ENCODE results near the gene TECTB.

The TECTB gene

DNA sequence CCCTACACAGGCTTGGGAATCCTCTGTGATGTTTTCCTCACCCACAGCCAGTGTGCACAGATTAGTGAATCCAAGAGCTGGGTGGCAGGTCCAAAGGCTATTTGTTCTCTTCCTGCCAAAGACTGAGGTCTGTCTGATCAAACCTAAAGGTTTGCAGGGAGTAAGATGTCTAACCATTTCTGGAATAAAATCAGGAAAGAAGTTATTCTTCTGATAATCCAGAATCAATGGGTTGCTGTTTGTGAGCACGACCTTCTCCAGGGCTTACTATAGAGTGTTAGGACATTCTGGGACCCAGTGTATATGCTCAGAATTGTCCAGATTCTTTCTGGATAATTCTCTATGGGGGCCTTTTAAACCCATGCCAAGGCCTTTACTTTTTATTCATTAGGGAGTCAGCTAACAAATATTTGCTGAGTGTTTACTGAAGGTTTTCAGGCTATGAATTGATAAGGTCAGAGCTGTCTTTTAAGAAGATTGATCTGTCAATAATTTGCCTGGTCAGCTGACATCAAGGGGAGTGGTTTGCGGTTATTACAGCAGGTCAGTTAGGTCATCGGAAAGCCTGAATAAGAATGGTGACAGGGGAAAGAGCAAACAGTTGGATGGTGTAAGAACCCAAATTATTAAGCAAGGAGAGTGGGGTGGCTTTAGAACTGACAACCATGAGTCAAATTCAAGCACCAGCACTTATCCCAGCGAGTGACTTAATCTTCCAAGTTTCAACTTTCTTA is 7.5 kb upstream of the TECTB start:
- DNase-seq (ENCODE audit: insufficient read length) (no peak), FAIRE-seq (no peak)
- TF ChIP-seq POLR2AphosphoS5 (IDR thresholded peaks at IDR 0.05; ENCODE audit: low read depth, low read length) (no peak), POLR2A (IDR thresholded peaks at IDR 0.05; ENCODE audit: low read depth, low read length) (no peak), TAF1 (IDR thresholded peaks at IDR 0.05; ENCODE audit: borderline replicate concordance, low read depth, low read length) (no peak)

DNA sequence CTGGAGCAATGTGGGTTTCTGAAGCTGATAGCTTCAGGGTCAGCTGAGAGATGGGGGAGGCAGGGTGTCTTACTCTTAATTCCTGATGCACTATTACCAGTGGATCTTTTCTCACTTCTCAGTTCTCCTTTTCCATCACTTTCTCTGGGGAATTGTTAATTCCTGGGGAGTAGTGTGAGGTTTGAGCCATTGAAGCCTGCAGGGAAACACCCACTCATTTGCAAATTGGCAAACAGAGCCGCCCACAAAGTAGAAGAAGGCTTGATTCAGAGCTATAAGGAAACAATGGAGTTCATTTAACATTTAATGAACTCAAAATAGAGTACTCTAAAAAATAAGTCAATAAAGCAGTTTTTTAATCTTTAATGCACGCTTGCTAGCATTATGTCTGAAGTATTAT is 4.3 kb upstream of the TECTB start:
- FAIRE-seq = no peak
- no peak for DNase-seq (ENCODE audit: insufficient read length)
- TF ChIP-seq TAF1 (IDR thresholded peaks at IDR 0.05; ENCODE audit: borderline replicate concordance, low read depth, low read length) = no peak
- no peak for TF ChIP-seq POLR2AphosphoS5 (IDR thresholded peaks at IDR 0.05; ENCODE audit: low read depth, low read length)
- no peak for TF ChIP-seq POLR2A (IDR thresholded peaks at IDR 0.05; ENCODE audit: low read depth, low read length)

DNA sequence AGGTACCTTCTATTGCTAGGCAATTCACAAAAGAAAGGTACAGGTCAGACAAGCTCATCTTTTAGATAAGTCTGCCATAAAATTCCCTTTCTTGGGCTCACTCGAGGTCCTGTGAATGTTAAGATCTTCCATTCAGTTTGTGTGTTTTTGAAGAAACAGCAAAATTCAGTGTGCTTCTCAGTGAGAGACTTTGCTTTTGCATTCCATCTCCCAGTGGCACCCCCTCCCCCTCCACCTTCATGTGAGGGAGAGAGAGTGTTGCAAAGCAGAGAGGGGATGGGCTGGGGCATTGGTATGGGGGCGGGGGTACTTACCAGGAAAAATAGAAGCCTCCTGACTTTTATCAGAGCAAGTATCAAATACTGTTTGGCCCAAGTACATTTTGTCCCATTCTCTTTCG is 3.8 kb upstream of the TECTB start:
- no peak for TF ChIP-seq POLR2AphosphoS5 (IDR thresholded peaks at IDR 0.05; ENCODE audit: low read depth, low read length)
- TF ChIP-seq TAF1 (IDR thresholded peaks at IDR 0.05; ENCODE audit: borderline replicate concordance, low read depth, low read length) = no peak
- no peak for TF ChIP-seq POLR2A (IDR thresholded peaks at IDR 0.05; ENCODE audit: low read depth, low read length)
- no peak for DNase-seq (ENCODE audit: insufficient read length)
- no peak for FAIRE-seq

DNA sequence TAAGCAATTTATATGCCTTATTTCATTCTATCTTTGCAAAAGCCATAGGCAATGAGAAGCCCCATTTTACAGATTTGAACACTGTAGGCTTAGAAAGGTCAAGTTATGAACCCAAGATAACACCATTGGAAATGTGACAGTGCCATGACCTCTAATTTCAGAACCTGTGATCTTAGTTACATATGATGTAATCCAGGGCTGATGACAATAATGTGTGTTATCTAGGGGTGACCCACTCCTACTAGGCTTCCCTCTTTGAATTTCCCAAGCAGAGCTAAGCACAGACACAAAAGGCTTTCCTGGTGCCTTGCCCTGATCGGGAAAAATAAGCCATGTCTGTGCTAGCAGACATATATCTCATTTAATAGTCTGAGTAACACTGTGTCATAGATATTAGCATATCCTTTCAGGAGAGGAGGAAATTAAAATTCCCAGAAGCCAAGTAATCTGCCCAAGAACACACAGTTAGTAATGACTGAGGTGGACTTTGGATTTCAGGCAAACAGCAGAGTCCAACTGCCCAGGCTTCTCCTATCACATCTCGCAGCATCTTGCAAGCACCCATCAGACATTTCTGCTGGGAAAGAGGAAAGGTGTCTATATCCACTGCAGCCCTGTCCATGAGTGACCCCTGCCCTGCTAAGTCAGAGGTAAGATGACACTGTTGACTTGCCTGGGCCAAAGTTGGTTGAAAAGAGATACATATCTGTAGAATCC is 2.8 kb upstream of the TECTB start:
- TF ChIP-seq POLR2AphosphoS5 (IDR thresholded peaks at IDR 0.05; ENCODE audit: low read depth, low read length) (no peak), TAF1 (IDR thresholded peaks at IDR 0.05; ENCODE audit: borderline replicate concordance, low read depth, low read length) (no peak), POLR2A (IDR thresholded peaks at IDR 0.05; ENCODE audit: low read depth, low read length) (no peak)
- DNase-seq (ENCODE audit: insufficient read length) (no peak), FAIRE-seq (no peak)

DNA sequence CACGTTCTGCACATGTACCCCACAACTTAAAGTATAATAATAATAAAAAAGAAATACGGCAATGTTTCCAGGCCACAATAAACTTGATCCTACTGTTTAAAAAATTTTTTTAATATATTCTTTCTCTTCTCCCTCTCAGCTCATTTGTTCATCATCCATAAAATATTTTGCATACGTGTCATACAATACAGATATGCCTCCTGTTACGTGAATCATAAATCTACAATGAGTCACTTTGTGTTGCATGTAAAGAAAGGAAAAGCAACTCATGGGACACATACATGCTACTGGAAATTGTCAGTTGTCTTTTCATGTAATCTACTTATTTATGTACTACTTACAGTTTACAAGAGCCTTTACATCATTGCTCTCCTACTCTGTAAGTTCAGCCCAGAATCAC is 1.1 kb upstream of the TECTB start:
- no peak for TF ChIP-seq POLR2AphosphoS5 (IDR thresholded peaks at IDR 0.05; ENCODE audit: low read depth, low read length)
- TF ChIP-seq TAF1 (IDR thresholded peaks at IDR 0.05; ENCODE audit: borderline replicate concordance, low read depth, low read length) = no peak
- TF ChIP-seq POLR2A (IDR thresholded peaks at IDR 0.05; ENCODE audit: low read depth, low read length) = no peak
- FAIRE-seq (no peak), DNase-seq (ENCODE audit: insufficient read length) (no peak)

DNA sequence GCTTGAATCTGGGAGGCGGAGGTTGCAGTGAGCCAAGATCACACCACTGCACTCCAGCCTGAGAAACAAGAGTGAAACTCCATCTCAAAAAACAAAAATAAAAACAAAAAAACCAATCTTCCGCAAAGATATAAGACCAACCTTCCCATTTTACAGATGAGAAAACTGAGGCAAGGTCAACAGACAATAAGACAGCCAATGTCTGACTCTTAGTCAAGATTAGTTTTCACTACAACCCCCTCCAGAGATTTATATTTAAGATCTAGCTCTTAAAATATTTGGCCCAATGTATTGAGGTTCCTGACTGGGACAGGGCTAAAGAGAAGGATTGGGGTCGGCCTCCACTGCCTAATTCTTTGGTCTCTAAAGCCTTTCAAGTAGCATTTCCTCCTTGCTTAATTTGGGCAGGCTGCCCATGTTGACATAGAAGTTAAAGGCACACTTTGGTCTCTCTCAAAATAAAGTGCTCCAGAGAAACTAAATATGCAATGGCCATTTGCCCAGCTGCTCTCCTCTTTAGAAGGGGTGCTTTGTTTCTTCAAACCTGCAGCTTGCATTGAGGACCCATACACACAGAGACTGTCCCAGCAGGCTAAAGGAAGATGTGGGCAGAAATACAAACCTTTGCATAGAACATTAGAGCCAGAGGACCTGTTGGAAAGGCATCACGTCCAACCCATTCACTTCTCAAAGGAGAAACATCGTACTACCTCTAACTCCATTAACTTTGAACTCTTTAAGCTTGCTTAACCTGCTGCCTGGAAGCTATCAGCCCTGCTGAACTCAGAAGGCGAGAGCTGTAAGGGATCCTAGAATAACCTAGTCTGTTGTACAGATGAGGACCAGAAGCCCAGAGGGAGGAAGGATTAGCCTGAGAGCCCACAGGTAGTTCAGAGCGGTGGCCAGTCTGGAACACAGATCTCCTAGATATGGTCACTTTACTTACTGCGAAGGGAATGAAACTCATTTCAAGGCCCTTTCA is 3.9 kb downstream of the TECTB start:
- TF ChIP-seq POLR2AphosphoS5 (IDR thresholded peaks at IDR 0.05; ENCODE audit: low read depth, low read length) = no peak
- TF ChIP-seq POLR2A (IDR thresholded peaks at IDR 0.05; ENCODE audit: low read depth, low read length) = no peak
- no peak for TF ChIP-seq TAF1 (IDR thresholded peaks at IDR 0.05; ENCODE audit: borderline replicate concordance, low read depth, low read length)
- FAIRE-seq = no peak
- no peak for DNase-seq (ENCODE audit: insufficient read length)

DNA sequence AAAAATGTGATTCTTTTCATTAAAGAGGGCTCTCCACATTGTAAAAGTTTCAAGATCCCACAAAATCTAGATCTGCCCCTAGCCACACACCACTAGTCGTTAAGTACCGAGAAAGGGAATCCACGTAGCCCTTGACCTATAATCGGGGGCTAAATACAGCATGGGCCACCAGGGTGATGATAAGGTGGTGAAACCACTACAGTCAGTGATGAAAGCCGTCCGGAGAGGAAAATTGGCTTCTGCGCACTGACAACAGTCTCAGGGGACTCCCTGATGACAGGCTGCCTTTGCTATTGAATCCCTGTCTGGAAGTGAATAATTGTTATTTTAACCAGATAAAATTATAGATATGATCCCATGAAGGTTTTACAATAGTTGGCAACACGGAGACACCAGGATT is 4.6 kb downstream of the TECTB start:
- TF ChIP-seq POLR2A (IDR thresholded peaks at IDR 0.05; ENCODE audit: low read depth, low read length) (no peak), POLR2AphosphoS5 (IDR thresholded peaks at IDR 0.05; ENCODE audit: low read depth, low read length) (no peak), TAF1 (IDR thresholded peaks at IDR 0.05; ENCODE audit: borderline replicate concordance, low read depth, low read length) (no peak)
- FAIRE-seq (no peak), DNase-seq (ENCODE audit: insufficient read length) (no peak)

DNA sequence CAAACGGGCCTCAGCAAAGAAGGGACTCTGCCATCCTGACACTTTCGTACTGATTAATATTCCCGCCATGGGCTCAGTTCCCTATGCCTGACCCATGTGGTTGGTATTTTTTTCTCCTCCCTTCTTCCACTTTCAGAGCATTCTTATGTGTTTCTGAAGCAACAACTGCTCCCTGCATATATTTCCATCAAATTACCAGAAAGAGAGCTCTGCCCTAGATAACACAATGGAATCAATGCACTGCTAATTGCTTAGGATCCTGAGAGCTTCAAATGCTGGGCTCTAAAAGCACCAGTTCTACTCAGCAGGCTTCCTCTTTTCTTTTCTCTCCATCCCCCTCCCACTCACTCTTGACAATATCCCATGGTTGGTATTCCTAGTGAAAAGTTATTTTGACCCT is 5.3 kb downstream of the TECTB start:
- TF ChIP-seq POLR2AphosphoS5 (IDR thresholded peaks at IDR 0.05; ENCODE audit: low read depth, low read length) (no peak), POLR2A (IDR thresholded peaks at IDR 0.05; ENCODE audit: low read depth, low read length) (no peak), TAF1 (IDR thresholded peaks at IDR 0.05; ENCODE audit: borderline replicate concordance, low read depth, low read length) (no peak)
- DNase-seq (ENCODE audit: insufficient read length) (no peak), FAIRE-seq (no peak)

DNA sequence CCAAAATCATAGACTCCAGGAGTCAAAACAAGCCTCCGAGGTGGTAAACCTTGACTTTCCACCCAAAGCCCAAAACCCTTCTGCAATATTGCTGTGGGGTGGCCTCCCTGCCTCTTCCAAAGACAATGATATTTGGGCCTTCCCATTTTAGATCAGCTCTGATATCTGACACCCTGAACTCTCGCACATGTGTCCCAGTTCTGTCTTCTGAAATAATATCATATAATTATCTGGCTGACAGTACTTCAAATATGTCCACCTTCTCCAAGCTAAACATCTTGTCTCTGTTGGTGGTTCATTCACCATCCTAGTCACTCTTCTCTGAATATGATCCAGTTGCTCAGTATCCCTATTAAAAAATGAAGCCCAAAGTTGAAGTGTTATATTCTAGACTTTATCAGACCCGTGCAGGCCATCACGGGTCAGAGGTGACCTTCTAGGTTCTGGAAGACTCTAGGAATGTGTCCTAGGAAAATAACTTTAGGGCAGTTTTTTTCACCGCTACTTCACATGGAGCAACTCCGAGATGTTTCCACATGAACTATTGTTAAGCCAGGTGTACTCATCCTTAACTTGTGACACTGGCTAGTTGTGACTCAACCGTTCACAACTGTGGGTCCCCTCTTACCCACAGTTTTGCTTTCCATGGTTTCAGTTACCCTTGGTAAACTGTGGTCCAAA is 6.3 kb downstream of the TECTB start:
- DNase-seq (ENCODE audit: insufficient read length) (no peak), FAIRE-seq (no peak)
- TF ChIP-seq POLR2A (IDR thresholded peaks at IDR 0.05; ENCODE audit: low read depth, low read length) = no peak
- TF ChIP-seq TAF1 (IDR thresholded peaks at IDR 0.05; ENCODE audit: borderline replicate concordance, low read depth, low read length) = no peak
- TF ChIP-seq POLR2AphosphoS5 (IDR thresholded peaks at IDR 0.05; ENCODE audit: low read depth, low read length) = no peak

DNA sequence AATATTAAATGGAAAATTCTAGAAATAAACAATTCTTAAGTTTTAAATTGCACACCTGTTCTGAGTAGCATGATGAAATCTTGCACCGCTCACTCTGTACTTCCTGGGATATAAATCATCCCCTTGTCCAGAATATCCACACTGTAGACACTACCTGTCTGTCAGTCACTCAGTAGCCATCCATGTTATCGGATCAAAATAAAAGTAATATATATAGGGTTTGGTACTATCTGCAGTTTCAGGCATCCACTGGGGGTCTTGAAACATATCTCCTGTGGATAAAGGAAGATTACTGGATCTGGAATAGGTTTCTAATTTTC is 6.8 kb downstream of the TECTB start:
- no peak for TF ChIP-seq TAF1 (IDR thresholded peaks at IDR 0.05; ENCODE audit: borderline replicate concordance, low read depth, low read length)
- no peak for TF ChIP-seq POLR2AphosphoS5 (IDR thresholded peaks at IDR 0.05; ENCODE audit: low read depth, low read length)
- no peak for TF ChIP-seq POLR2A (IDR thresholded peaks at IDR 0.05; ENCODE audit: low read depth, low read length)
- FAIRE-seq = no peak
- DNase-seq (ENCODE audit: insufficient read length) = no peak

DNA sequence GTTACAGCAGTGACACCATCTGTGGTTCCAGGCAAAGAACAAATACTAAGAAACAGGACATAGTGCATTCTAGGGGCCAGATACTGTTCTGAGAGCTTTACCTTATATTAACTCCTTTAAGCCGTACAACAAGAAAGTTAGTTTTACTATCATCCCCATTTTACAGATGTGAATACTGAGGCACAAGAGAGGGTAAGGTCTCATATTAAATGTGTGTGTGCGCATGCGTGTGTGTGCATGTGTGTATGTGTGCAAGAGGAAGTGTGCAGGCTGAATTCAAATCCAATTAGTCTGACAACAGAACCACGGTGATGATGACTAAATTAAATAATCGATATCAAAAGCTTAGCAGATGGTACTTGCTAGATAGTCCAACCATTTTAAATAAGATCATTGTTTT is 11.0 kb downstream of the TECTB start:
- no peak for TF ChIP-seq POLR2AphosphoS5 (IDR thresholded peaks at IDR 0.05; ENCODE audit: low read depth, low read length)
- TF ChIP-seq TAF1 (IDR thresholded peaks at IDR 0.05; ENCODE audit: borderline replicate concordance, low read depth, low read length) = no peak
- TF ChIP-seq POLR2A (IDR thresholded peaks at IDR 0.05; ENCODE audit: low read depth, low read length) = no peak
- DNase-seq (ENCODE audit: insufficient read length) = no peak

More for the DNA sequence above, 11.0 kb downstream of the TECTB start:
- FAIRE-seq = no peak

Data from GM12892 (cell line).